VCaP (cell line): Measurements from ENCODE around the gene GYS2.

Experiments used
- H3K27ac ChIP-seq: fragments of 450-650 bp; 2 replicates; pipeline ENCODE4 v1.5.1; 2017
- CTCF ChIP-seq: fragments of 450-650 bp; conservative IDR thresholded peaks from 2 replicates; pipeline ENCODE4 v1.5.1; 2017; ENCODE audit warnings: mild to moderate bottlenecking, moderate library complexity

Gene GYS2

GRCh38 chr12:21577516-21577915, 27.1 kb downstream of the GYS2 start:
- TF ChIP-seq CTCF = no peak

GRCh38 chr12:21576431-21576830, 28.2 kb downstream of the GYS2 start:
- H3K27ac ChIP-seq = no peak overlapping the region
- no peak for TF ChIP-seq CTCF

More at GRCh38 chr12:21577516-21577915, 27.1 kb downstream of the GYS2 start:
- no peak overlapping the region for H3K27ac ChIP-seq

GRCh38 chr12:21573733-21574358, 30.8 kb downstream of the GYS2 start:
- TF ChIP-seq CTCF = no peak
- no peak overlapping the region for H3K27ac ChIP-seq

- H3K27ac ChIP-seq = no peak overlapping the region
- no peak for TF ChIP-seq CTCF
Observed at GRCh38 chr12:21571046-21571445, 33.6 kb downstream of the GYS2 start.

GRCh38 chr12:21568115-21568514, 36.5 kb downstream of the GYS2 start:
- H3K27ac ChIP-seq = no peak overlapping the region
- TF ChIP-seq CTCF = no peak

- no peak overlapping the region for H3K27ac ChIP-seq
- TF ChIP-seq CTCF = no peak
Observed at GRCh38 chr12:21566907-21567394, 37.7 kb downstream of the GYS2 start.

- no peak overlapping the region for H3K27ac ChIP-seq
Observed at GRCh38 chr12:21566223-21566906, 38.3 kb downstream of the GYS2 start.

More at GRCh38 chr12:21566223-21566906, 38.3 kb downstream of the GYS2 start:
- TF ChIP-seq CTCF = no peak
